ENCODE data around the gene CTXND1. TPM values are rescaled to one million over a fixed set of nuclear protein-coding genes. Genes with fewer than 3 reads are reported as not detected.

The CTXND1 gene
- total RNA-seq, 4 donors from 2014 or later: 0.14 to 0.64 TPM; not detected in 2

DNA sequence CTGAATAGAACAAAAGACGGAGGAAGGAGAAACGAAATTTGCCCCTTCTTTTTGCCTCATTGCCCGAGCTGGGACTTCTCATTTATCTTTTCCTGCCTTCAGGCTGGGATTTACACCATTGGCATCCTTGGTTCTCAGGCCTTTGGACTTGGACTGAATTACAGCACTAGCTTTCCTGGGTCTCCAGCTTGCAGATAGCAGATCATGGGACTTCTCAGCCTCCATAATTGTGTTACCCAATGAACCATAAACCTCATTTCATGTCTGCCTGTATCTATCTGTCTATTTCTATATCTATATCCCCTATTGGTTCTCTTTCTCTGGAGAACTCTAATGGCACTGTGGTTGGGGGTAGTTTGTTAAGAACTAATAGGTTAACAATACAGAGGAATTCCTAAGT, 31.5 kb upstream of the CTXND1 start:
- no peak for TF ChIP-seq POLR2A (IDR thresholded peaks at IDR 0.05)
- TF ChIP-seq, protein P1, sequence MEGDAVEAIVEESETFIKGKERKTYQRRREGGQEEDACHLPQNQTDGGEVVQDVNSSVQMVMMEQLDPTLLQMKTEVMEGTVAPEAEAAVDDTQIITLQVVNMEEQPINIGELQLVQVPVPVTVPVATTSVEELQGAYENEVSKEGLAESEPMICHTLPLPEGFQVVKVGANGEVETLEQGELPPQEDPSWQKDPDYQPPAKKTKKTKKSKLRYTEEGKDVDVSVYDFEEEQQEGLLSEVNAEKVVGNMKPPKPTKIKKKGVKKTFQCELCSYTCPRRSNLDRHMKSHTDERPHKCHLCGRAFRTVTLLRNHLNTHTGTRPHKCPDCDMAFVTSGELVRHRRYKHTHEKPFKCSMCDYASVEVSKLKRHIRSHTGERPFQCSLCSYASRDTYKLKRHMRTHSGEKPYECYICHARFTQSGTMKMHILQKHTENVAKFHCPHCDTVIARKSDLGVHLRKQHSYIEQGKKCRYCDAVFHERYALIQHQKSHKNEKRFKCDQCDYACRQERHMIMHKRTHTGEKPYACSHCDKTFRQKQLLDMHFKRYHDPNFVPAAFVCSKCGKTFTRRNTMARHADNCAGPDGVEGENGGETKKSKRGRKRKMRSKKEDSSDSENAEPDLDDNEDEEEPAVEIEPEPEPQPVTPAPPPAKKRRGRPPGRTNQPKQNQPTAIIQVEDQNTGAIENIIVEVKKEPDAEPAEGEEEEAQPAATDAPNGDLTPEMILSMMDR (IDR thresholded peaks at IDR 0.05): no peak
- TF ChIP-seq POLR2AphosphoS5 (IDR thresholded peaks at IDR 0.05): no peak
- no peak for TF ChIP-seq EP300 (IDR thresholded peaks at IDR 0.05; ENCODE audit: low read depth)
- no peak for DNase-seq
- intact Hi-C loops (cut with DNase I; ENCODE audit: low total_unique reads): no loop called here

DNA sequence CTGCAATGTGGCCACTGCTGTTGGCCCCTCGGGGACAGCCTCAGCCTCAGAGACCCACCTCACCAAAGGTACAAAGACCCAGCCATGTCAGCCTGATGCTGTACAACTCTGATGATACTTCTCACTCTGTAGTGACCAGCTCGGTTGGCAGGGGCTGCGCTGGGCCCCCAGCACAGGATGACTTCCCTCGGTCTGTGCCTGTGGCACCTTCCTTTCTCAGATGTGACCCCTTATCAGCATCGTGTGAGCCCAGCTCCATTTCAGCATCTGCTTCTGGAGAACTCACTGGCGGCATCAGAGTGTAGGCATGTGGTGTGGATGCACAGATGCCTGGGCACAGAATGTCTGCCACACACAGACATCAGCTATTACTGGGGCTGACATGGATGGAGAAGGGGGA, 25.1 kb upstream of the CTXND1 start:
- no peak for DNase-seq
- intact Hi-C loops (cut with DNase I; ENCODE audit: low total_unique reads): no loop called here
- no peaks in the 10 kb centered on the region for H3K9me3 ChIP-seq
- WGBS, 2 donors (ENCODE audit: low coverage in 1 of 2): 80 to 81% methylated on average over 2 to 6 of the region's 6 CpGs
- no peaks in the 10 kb centered on the region for H3K27me3 ChIP-seq
- in situ Hi-C loops (cut with MboI; ENCODE audit: low pct_ligation_motif_present in 1 of 4, low pct_unique_long_range_greater_than_20kb in 1 of 4, low sequenced_read_pairs in 3 of 4): no loop called here
- no peak overlapping the region for H3K4me3 ChIP-seq
- TF ChIP-seq, protein P1 (IDR thresholded peaks at IDR 0.05): no peak
- TF ChIP-seq POLR2A (IDR thresholded peaks at IDR 0.05): no peak
- no peak for TF ChIP-seq EP300 (IDR thresholded peaks at IDR 0.05; ENCODE audit: low read depth)
- TF ChIP-seq POLR2AphosphoS5 (IDR thresholded peaks at IDR 0.05): no peak
- no peaks in the 10 kb centered on the region for H3K36me3 ChIP-seq
- H3K27ac ChIP-seq: no peak overlapping the region
- H3K4me1 ChIP-seq: no peaks in the 10 kb centered on the region

More for the DNA sequence above, 31.5 kb upstream of the CTXND1 start:
- Histone ChIP-seq H3K27me3 (no peaks in the 10 kb centered on the region), H3K27ac (no peak overlapping the region), H3K4me1 (no peaks in the 10 kb centered on the region), H3K4me3 (no peak overlapping the region), H3K9me3 (no peaks in the 10 kb centered on the region), H3K36me3 (no peaks in the 10 kb centered on the region)
- in situ Hi-C loops (cut with MboI; ENCODE audit: low pct_ligation_motif_present in 1 of 4, low pct_unique_long_range_greater_than_20kb in 1 of 4, low sequenced_read_pairs in 3 of 4): no loop called here
- WGBS, 2 donors (ENCODE audit: low coverage in 1 of 2): 58% methylated on average over 3 of the region's 3 CpGs; no CpG with 5 or more reads in 1 of the 2 donors

DNA sequence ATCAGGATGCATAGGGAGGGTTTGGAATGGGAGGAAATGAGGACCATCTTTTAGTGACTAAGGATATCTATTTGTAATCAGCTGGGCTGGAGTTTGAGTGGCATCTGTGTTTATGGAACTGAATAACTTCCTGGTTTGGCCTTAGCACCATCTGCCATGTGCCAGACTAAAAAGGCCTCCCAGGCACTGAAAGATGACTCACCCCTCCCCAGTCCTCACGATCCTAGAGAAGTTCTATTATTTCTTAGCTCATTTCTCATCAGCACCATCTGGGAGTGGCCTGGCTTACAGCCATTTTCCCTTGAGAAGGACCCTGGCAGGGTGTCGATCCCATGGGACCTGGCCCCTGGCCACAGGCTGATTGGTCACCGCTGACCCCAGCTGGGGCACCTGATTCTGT, 23.9 kb upstream of the CTXND1 start:
- Histone ChIP-seq H3K36me3 (no peaks in the 10 kb centered on the region), H3K9me3 (no peaks in the 10 kb centered on the region), H3K27ac (no peak overlapping the region), H3K27me3 (no peaks in the 10 kb centered on the region), H3K4me3 (no peak overlapping the region), H3K4me1 (no peaks in the 10 kb centered on the region)
- no peak for DNase-seq
- intact Hi-C loops (cut with DNase I; ENCODE audit: low total_unique reads) (no loop called here), in situ Hi-C loops (cut with MboI; ENCODE audit: low pct_ligation_motif_present in 1 of 4, low pct_unique_long_range_greater_than_20kb in 1 of 4, low sequenced_read_pairs in 3 of 4) (no loop called here)
- TF ChIP-seq POLR2AphosphoS5 (IDR thresholded peaks at IDR 0.05) (no peak), POLR2A (IDR thresholded peaks at IDR 0.05) (no peak), EP300 (IDR thresholded peaks at IDR 0.05; ENCODE audit: low read depth) (no peak)
- TF ChIP-seq, protein P1 (IDR thresholded peaks at IDR 0.05): no peak
- WGBS, 2 donors (ENCODE audit: low coverage in 1 of 2): 38 to 71% methylated on average over 1 to 3 of the region's 3 CpGs

DNA sequence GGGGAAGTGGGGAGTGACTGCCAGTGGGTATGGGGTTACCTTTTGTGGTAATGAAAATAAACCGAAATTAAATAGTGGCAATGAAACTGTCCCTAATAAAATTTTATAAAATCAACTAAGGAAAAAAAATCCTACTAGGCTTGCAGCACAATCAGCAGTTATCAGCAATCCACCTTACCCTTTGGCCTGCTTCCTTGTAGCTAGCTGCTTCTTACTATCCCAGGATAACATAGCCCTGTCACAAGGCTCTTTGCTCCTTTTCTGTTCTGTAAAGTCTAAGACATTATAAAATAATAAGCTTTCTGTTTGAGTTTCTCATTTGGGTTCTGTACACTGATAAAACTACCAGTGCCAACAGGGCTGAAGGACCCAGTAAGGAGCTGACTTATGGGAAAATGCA, 23.0 kb upstream of the CTXND1 start:
- Histone ChIP-seq H3K9me3 (no peaks in the 10 kb centered on the region), H3K27ac (no peak overlapping the region), H3K4me3 (no peak overlapping the region), H3K36me3 (no peaks in the 10 kb centered on the region), H3K4me1 (no peaks in the 10 kb centered on the region), H3K27me3 (no peaks in the 10 kb centered on the region)
- WGBS, 2 donors (ENCODE audit: low coverage in 1 of 2): 60 to 71% methylated on average over 1 of the region's 1 CpG
- DNase-seq: no peak
- intact Hi-C loops (cut with DNase I; ENCODE audit: low total_unique reads): no loop called here
- TF ChIP-seq POLR2A (IDR thresholded peaks at IDR 0.05): no peak
- TF ChIP-seq POLR2AphosphoS5 (IDR thresholded peaks at IDR 0.05): no peak
- TF ChIP-seq, protein P1 (IDR thresholded peaks at IDR 0.05): no peak
- no peak for TF ChIP-seq EP300 (IDR thresholded peaks at IDR 0.05; ENCODE audit: low read depth)
- in situ Hi-C loops (cut with MboI; ENCODE audit: low pct_ligation_motif_present in 1 of 4, low pct_unique_long_range_greater_than_20kb in 1 of 4, low sequenced_read_pairs in 3 of 4): no loop called here
